ENCODE measurements around the gene GBX2. TPM values are rescaled to one million over a fixed set of nuclear protein-coding genes. Genes with fewer than 3 reads are reported as not detected.

GBX2 gene
- total RNA-seq, 2 donors from 2014 or later: 0.20 TPM; not detected in 1

DNA sequence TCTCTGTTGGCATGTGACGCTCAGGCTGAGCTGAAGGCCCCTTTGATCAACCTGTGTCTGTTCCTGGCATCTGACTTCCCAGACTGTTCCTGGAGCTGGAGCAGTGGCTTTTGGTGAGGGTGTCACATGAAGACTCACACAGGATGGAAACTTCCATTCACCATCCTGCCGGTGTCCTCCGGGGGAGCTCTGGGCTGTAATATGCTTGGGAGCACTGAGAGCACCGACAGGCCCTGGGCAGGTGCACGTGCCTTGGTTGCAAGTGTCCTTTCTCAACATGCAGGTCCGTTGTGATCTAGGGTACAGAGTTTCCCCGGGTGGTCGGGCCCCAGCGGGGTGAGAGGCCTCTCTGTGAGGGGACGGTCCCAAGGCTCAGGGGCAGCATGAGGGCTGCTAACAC lies 24.8 kb upstream of the GBX2 start:
- H3K4me3 ChIP-seq (ENCODE audit: low read length): no peak overlapping the region
- WGBS, 2 experiments (ENCODE audit: insufficient coverage in 1 of 2, insufficient read length in 1 of 2): 83% methylated on average over 5 to 10 of the region's 10 CpGs

DNA sequence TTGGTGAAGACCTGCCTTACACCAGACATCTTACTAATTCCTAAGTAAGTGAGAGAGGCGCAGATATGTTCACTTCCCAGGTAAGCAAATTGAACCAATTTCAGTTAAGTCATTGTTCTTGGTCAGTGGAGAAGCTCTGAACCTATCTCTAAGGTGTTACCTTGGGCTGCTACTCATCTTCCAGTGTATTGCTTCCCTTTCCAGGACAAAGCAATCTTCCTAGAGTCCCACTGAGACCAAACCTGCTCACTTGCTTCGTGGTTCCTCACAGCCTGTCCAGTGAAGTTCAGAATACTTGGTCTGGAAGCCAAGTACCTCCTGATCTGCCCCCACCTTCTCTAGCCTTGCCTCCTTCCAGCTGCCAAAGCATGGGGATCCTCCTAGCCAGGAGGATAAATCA lies 22.5 kb upstream of the GBX2 start:
- Mint-ChIP-seq H3K27ac (no peak overlapping the region), H3K4me3 (no peak overlapping the region), H3K9me3 (peaks cover 3% of the 10 kb centered on the region), H3K27me3 (ENCODE audit: insufficient read depth) (peaks cover 5% of the 10 kb centered on the region), H3K36me3 (ENCODE audit: low read depth) (no peaks in the 10 kb centered on the region), H3K4me1 (no peaks in the 10 kb centered on the region)
- DNase-seq: no peak
- Histone ChIP-seq H3K27me3 (ENCODE audit: control insufficient read depth, insufficient read depth, low read length, poor library complexity, severe bottlenecking) (no peaks in the 10 kb centered on the region), H3K36me3 (ENCODE audit: control insufficient read depth, insufficient read depth, low read length) (no peaks in the 10 kb centered on the region), H3K4me1 (ENCODE audit: control insufficient read depth, insufficient read depth, low read length) (no peaks in the 10 kb centered on the region), H3K27ac (ENCODE audit: low read depth, low read length) (no peak overlapping the region), H3K4me3 (ENCODE audit: low read length) (no peak overlapping the region), H3K9me3 (ENCODE audit: control insufficient read depth, low read length) (no peaks in the 10 kb centered on the region), H3K9ac (ENCODE audit: extremely low read depth, low read length, poor library complexity, severe bottlenecking) (no peak overlapping the region)
- TF ChIP-seq, protein P1, sequence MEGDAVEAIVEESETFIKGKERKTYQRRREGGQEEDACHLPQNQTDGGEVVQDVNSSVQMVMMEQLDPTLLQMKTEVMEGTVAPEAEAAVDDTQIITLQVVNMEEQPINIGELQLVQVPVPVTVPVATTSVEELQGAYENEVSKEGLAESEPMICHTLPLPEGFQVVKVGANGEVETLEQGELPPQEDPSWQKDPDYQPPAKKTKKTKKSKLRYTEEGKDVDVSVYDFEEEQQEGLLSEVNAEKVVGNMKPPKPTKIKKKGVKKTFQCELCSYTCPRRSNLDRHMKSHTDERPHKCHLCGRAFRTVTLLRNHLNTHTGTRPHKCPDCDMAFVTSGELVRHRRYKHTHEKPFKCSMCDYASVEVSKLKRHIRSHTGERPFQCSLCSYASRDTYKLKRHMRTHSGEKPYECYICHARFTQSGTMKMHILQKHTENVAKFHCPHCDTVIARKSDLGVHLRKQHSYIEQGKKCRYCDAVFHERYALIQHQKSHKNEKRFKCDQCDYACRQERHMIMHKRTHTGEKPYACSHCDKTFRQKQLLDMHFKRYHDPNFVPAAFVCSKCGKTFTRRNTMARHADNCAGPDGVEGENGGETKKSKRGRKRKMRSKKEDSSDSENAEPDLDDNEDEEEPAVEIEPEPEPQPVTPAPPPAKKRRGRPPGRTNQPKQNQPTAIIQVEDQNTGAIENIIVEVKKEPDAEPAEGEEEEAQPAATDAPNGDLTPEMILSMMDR (conservative IDR thresholded peaks at IDR 0.05): no peak
- WGBS, 2 experiments (ENCODE audit: insufficient coverage in 1 of 2, insufficient read length in 1 of 2): 89 to 99% methylated on average over 1 to 2 of the region's 2 CpGs

More for the DNA sequence above, 24.8 kb upstream of the GBX2 start:
- no peaks in the 10 kb centered on the region for H3K9me3 Mint-ChIP-seq
- Histone ChIP-seq H3K36me3 (ENCODE audit: control insufficient read depth, insufficient read depth, low read length) (no peaks in the 10 kb centered on the region), H3K4me1 (ENCODE audit: control insufficient read depth, insufficient read depth, low read length) (no peaks in the 10 kb centered on the region), H3K27ac (ENCODE audit: low read depth, low read length) (no peak overlapping the region), H3K9me3 (ENCODE audit: control insufficient read depth, low read length) (no peaks in the 10 kb centered on the region), H3K27me3 (ENCODE audit: control insufficient read depth, insufficient read depth, low read length, poor library complexity, severe bottlenecking) (no peaks in the 10 kb centered on the region), H3K9ac (ENCODE audit: extremely low read depth, low read length, poor library complexity, severe bottlenecking) (no peak overlapping the region)
- TF ChIP-seq, protein P1 (conservative IDR thresholded peaks at IDR 0.05): peak; percentile 55
- H3K36me3 Mint-ChIP-seq (ENCODE audit: low read depth): no peaks in the 10 kb centered on the region
- H3K27ac Mint-ChIP-seq: no peak overlapping the region
- H3K4me1 Mint-ChIP-seq: no peaks in the 10 kb centered on the region
- no peak overlapping the region for H3K4me3 Mint-ChIP-seq
- H3K27me3 Mint-ChIP-seq (ENCODE audit: insufficient read depth): peaks cover 3% of the 10 kb centered on the region
- DNase-seq: peak; percentile 67

DNA sequence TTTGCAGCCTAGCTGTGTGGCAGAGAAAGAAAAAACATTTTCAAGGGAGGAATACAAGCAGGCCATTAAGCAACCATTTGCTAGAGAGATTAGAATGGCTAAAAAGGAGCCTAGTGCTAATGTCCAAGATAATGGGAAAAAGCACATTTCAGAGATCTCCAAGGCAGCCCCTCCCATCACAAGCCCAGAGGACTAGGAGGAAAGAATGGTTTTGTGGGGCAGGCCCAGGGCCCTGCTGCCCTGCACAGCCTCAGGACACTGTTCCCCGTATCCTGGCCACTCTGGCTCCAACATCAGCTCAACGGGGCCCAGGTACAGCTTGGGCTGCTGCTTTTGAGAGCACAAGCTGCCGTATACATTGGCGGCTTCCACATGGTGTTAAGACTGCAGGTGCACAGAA lies 16.5 kb upstream of the GBX2 start:
- no peaks in the 10 kb centered on the region for H3K36me3 Mint-ChIP-seq (ENCODE audit: low read depth)
- H3K9ac ChIP-seq (ENCODE audit: extremely low read depth, low read length, poor library complexity, severe bottlenecking): no peak overlapping the region
- 89 to 93% methylated on average over 3 to 4 of the region's 4 CpGs for WGBS, 2 experiments (ENCODE audit: insufficient coverage in 1 of 2, insufficient read length in 1 of 2)

More for the DNA sequence above, 16.5 kb upstream of the GBX2 start:
- Mint-ChIP-seq H3K27ac (no peak overlapping the region), H3K4me3 (no peak overlapping the region), H3K9me3 (peaks cover 27% of the 10 kb centered on the region), H3K4me1 (peaks cover 6% of the 10 kb centered on the region), H3K27me3 (ENCODE audit: insufficient read depth) (peaks cover 37% of the 10 kb centered on the region)
- Histone ChIP-seq H3K27me3 (ENCODE audit: control insufficient read depth, insufficient read depth, low read length, poor library complexity, severe bottlenecking) (peaks cover 20% of the 10 kb centered on the region), H3K4me3 (ENCODE audit: low read length) (no peak overlapping the region), H3K36me3 (ENCODE audit: control insufficient read depth, insufficient read depth, low read length) (no peaks in the 10 kb centered on the region), H3K9me3 (ENCODE audit: control insufficient read depth, low read length) (no peaks in the 10 kb centered on the region), H3K27ac (ENCODE audit: low read depth, low read length) (no peak overlapping the region), H3K4me1 (ENCODE audit: control insufficient read depth, insufficient read depth, low read length) (no peaks in the 10 kb centered on the region)
- no peak for DNase-seq
- TF ChIP-seq, protein P1 (conservative IDR thresholded peaks at IDR 0.05): no peak

Data from endodermal cell (in vitro differentiated cells).